GM19328 (cell line): Measurements from ENCODE around the gene JMJD4.
A peak's percentile ranks its signal among the peaks of the same experiment; 100 is the strongest.

Source experiments
- ATAC-seq: cut with Tn5 transposase; IDR thresholded peaks from one replicate; pipeline ENCODE4 v1.9.1; 2021; ENCODE audit warnings: mild to moderate bottlenecking, moderate library complexity; ENCODE audit not compliant: unreplicated experiment

JMJD4 gene

GRCh38 chr1:227734856-227735538 is at the start of gene JMJD4, which contains the start of gene SNAP47:
Gene JMJD4, minus strand, starts transcription at chr1:227735302. Its CDS starts 29 bp downstream, at chr1:227735273.
Gene SNAP47, plus strand, starts transcription at chr1:227735435. Its CDS starts 12,302 bp downstream, at chr1:227747737.
- ATAC-seq, result peak; percentile 95

- ATAC-seq, result no peak
These were observed 47.1 kb upstream of the JMJD4 start for GRCh38 chr1:227782226-227782625.

- no peak for ATAC-seq
These were observed 46.3 kb upstream of the JMJD4 start for GRCh38 chr1:227781314-227781930.

GRCh38 chr1:227780101-227781044 is 45.3 kb upstream of the JMJD4 start:
- ATAC-seq, result no peak

- no peak for ATAC-seq
These were observed 44.6 kb upstream of the JMJD4 start for GRCh38 chr1:227779685-227780084.

GRCh38 chr1:227779021-227779441 is 43.9 kb upstream of the JMJD4 start:
- ATAC-seq, result no peak

GRCh38 chr1:227778401-227778947 is 43.4 kb upstream of the JMJD4 start:
- no peak for ATAC-seq

- ATAC-seq, result no peak
These were observed 42.5 kb upstream of the JMJD4 start for GRCh38 chr1:227777646-227778045.

GRCh38 chr1:227777156-227777555 is 42.1 kb upstream of the JMJD4 start:
- ATAC-seq, result no peak

- ATAC-seq, result no peak
These were observed 41.2 kb upstream of the JMJD4 start for GRCh38 chr1:227776331-227776771.

GRCh38 chr1:227775841-227776240 is 40.7 kb upstream of the JMJD4 start:
- ATAC-seq, result no peak

GRCh38 chr1:227774821-227775661 is 39.9 kb upstream of the JMJD4 start:
- ATAC-seq, result no peak

- no peak for ATAC-seq
These were observed 39.1 kb upstream of the JMJD4 start for GRCh38 chr1:227774051-227774731.

- no peak for ATAC-seq
These were observed 38.5 kb upstream of the JMJD4 start for GRCh38 chr1:227773558-227773957.

GRCh38 chr1:227771771-227772170 is 36.7 kb upstream of the JMJD4 start:
- no peak for ATAC-seq

GRCh38 chr1:227771326-227771725 is 36.2 kb upstream of the JMJD4 start:
- no peak for ATAC-seq

- ATAC-seq, result no peak
These were observed 35.7 kb upstream of the JMJD4 start for GRCh38 chr1:227770812-227771211.

GRCh38 chr1:227769936-227770494 is 34.9 kb upstream of the JMJD4 start:
- ATAC-seq, result no peak
